Upper lobe of left lung (tissue), 4 donors: Measurements from ENCODE around the gene KRTAP15-1.

ENCODE experiments used
- CTCF ChIP-seq, 6 experiments: fragments of 450-650 bp in 4 of 6; fragments of 200-600 bp in 2 of 6; sonication (generic) in 2 of 6; IDR thresholded peaks; one replicate each; pipeline ENCODE4 v1.5.1; 2016 to 2019; ENCODE audit warnings: antibody characterized with exemption in 6 of 6
- POLR2A ChIP-seq, 4 donors: fragments of 450-650 bp; IDR thresholded peaks; one replicate each; pipeline ENCODE4 v1.5.1; 2016 to 2017; ENCODE audit warnings: antibody characterized with exemption in 4 of 4, mild to moderate bottlenecking in 2 of 4

- TF ChIP-seq CTCF (IDR thresholded peaks at IDR 0.05) (no peak), POLR2A (IDR thresholded peaks at IDR 0.05) (no peak)
These were observed 46.1 kb downstream of the KRTAP15-1 start for GRCh38 chr21:30486180-30486579.
